ENCODE measurements around the gene VPS37B.

Gene VPS37B

GRCh38 chr12:122834104-122834920 is 61.6 kb downstream of the VPS37B start (continued):
- TF ChIP-seq CTCF (tag by site-specific recombination; IDR thresholded peaks at IDR 0.05) (peak; percentile 44; the same call in 1 of the 2 replicates), ZSCAN4 (tag by site-specific recombination; IDR thresholded peaks at IDR 0.05) (peak; percentile 84; the same call in 1 of the 2 replicates), ZNF280C (tag by site-specific recombination; IDR thresholded peaks at IDR 0.05) (no peak), ZBTB20 (tag by site-specific recombination; IDR thresholded peaks at IDR 0.05) (peak; percentile 79), ZNF341 (tag by site-specific recombination; IDR thresholded peaks at IDR 0.05; ENCODE audit: low read depth) (peak; percentile 86), ZNF404 (tag by site-specific recombination; IDR thresholded peaks at IDR 0.05) (no peak), PRDM1 (tag by site-specific recombination; IDR thresholded peaks at IDR 0.05) (peak; percentile 100), KLF7 (tag by site-specific recombination; IDR thresholded peaks at IDR 0.05; ENCODE audit: borderline replicate concordance) (no peak), ZNF639 (tag by site-specific recombination; IDR thresholded peaks at IDR 0.05) (no peak), ZNF398 (tag by site-specific recombination; IDR thresholded peaks at IDR 0.05) (0 out of 2 replicates have a peak, but pooled peaks have one; percentile 14), ZNF433 (tag by site-specific recombination; IDR thresholded peaks at IDR 0.05; ENCODE audit: low read depth) (no peak), ZNF561 (tag by site-specific recombination; IDR thresholded peaks at IDR 0.05; ENCODE audit: borderline replicate concordance) (peak; percentile 39; the same call in 1 of the 2 replicates), ZBTB10 (tag by site-specific recombination; IDR thresholded peaks at IDR 0.05) (no peak), ZNF792 (tag by site-specific recombination; IDR thresholded peaks at IDR 0.05) (no peak), ZNF2 (tag by site-specific recombination; IDR thresholded peaks at IDR 0.05) (peak; percentile 56; the same call in 1 of the 2 replicates), ZFHX2 (tag by site-specific recombination; conservative IDR thresholded peaks at IDR 0.05) (peak; percentile 80), HIC1 (tag by site-specific recombination; IDR thresholded peaks at IDR 0.05) (peak; percentile 83), HOXD13 (CRISPR knock-in tag; IDR thresholded peaks at IDR 0.05; ENCODE audit: borderline replicate concordance) (no peak), ZNF426 (tag by site-specific recombination; IDR thresholded peaks at IDR 0.05) (no peak), ZNF580 (tag by site-specific recombination; IDR thresholded peaks at IDR 0.05) (no peak), INSM2 (tag by site-specific recombination; IDR thresholded peaks at IDR 0.05) (0 out of 2 replicates have a peak, but pooled peaks have one; percentile 34)

Measured in HEK293 (cell line).